ENCODE results near the gene FXN. TPM values are rescaled to one million over a fixed set of nuclear protein-coding genes. Genes with fewer than 3 reads are reported as not detected.

Gene FXN
- total RNA-seq, 1 experiment from 2014 or later: 24.1 TPM

- no peak overlapping the region for H3K27ac ChIP-seq (ENCODE audit: low read depth, low read length)
- ATAC-seq: no peak
- CTCF ChIA-PET: no interaction called here
Measured at GRCh38 chr9:69115621-69116020, 80.1 kb downstream of the FXN start.

More at GRCh38 chr9:69115621-69116020, 80.1 kb downstream of the FXN start:
- Histone ChIP-seq H3K9ac (ENCODE audit: low read length) (no peak overlapping the region), H3K9me2 (ENCODE audit: insufficient read depth) (no peaks in the 10 kb centered on the region), H3K27me3 (ENCODE audit: insufficient read depth, low read length) (no peaks in the 10 kb centered on the region), H3K4me3 (replicated peaks in 1 of 2; ENCODE audit: low read depth in 1 of 2, low read length in 2 of 2) (no peak overlapping the region), H4K20me1 (ENCODE audit: insufficient read depth) (no peaks in the 10 kb centered on the region), H3K36me3 (ENCODE audit: control insufficient read depth in 1 of 2, insufficient read depth in 2 of 2, low read length in 2 of 2) (no peaks in the 10 kb centered on the region), H3K4me1 (ENCODE audit: control insufficient read depth in 1 of 2, insufficient read depth in 2 of 2, low read length in 2 of 2) (peaks cover 20 to 44% of the 10 kb centered on the region in 2 experiments), H3K9me3 (ENCODE audit: control insufficient read depth in 1 of 2, insufficient read depth in 1 of 2, low read depth in 1 of 2, low read length in 2 of 2) (no peaks in the 10 kb centered on the region), H2AFZ (ENCODE audit: low read depth, low read length, poor library complexity, severe bottlenecking) (no peak overlapping the region), H3K4me2 (ENCODE audit: low read length) (no peak overlapping the region), H3K79me2 (ENCODE audit: insufficient read depth, low read length) (no peaks in the 10 kb centered on the region)
- DNase-seq (ENCODE audit: low read depth, low spot score): no peak
- no TSS peak for BruUV-seq (replicated peaks)
- RAD21 ChIA-PET (ENCODE audit: low non-redundant PET in 1 of 2, low total read pairs in 2 of 2, uncharacterized antibody in 2 of 2, unreplicated experiment in 2 of 2): no interaction called here
- TF ChIP-seq SP1 (IDR thresholded peaks at IDR 0.05; ENCODE audit: low read depth): no peak
- no peak for TF ChIP-seq CEBPB (IDR thresholded peaks at IDR 0.05; ENCODE audit: low read depth)
- TF ChIP-seq REST (IDR thresholded peaks at IDR 0.05; ENCODE audit: low read depth): no peak
- no peak for TF ChIP-seq EZH2 (IDR thresholded peaks at IDR 0.05)
- TF ChIP-seq YY1 (IDR thresholded peaks at IDR 0.05; ENCODE audit: extremely low read depth, insufficient replicate concordance, low read depth, low read length): no peak
- no peak for TF ChIP-seq ZBTB33 (IDR thresholded peaks at IDR 0.05; ENCODE audit: extremely low read depth, insufficient replicate concordance, low read length)
- TF ChIP-seq EGR1 (IDR thresholded peaks at IDR 0.05; ENCODE audit: low read depth): no peak
- no peak for TF ChIP-seq POLR2A (IDR thresholded peaks at IDR 0.05; ENCODE audit: borderline replicate concordance, extremely low read depth, insufficient read depth, insufficient read length)
- TF ChIP-seq MAX (IDR thresholded peaks at IDR 0.05): no peak
- no peak for TF ChIP-seq CTCF (IDR thresholded peaks at IDR 0.05 in 2 of 3, conservative IDR thresholded peaks at IDR 0.05 in 1 of 3; ENCODE audit: borderline replicate concordance in 1 of 3, insufficient read depth in 1 of 3, low read depth in 2 of 3, low read length in 2 of 3)
- TF ChIP-seq SIN3A (IDR thresholded peaks at IDR 0.05; ENCODE audit: low read depth): no peak
- POLR2A ChIA-PET: no interaction called here
- intact Hi-C loops (cut with micrococcal nuclease): no loop called here

Data from HCT116 (cell line).